Measurements from ENCODE around the gene BTC. TPM values are rescaled to one million over a fixed set of nuclear protein-coding genes. Genes with fewer than 3 reads are reported as not detected.

Gene BTC
- total and polyA plus RNA-seq, 4 donors = 0.09 to 0.84 (median 0.36) TPM

DNA sequence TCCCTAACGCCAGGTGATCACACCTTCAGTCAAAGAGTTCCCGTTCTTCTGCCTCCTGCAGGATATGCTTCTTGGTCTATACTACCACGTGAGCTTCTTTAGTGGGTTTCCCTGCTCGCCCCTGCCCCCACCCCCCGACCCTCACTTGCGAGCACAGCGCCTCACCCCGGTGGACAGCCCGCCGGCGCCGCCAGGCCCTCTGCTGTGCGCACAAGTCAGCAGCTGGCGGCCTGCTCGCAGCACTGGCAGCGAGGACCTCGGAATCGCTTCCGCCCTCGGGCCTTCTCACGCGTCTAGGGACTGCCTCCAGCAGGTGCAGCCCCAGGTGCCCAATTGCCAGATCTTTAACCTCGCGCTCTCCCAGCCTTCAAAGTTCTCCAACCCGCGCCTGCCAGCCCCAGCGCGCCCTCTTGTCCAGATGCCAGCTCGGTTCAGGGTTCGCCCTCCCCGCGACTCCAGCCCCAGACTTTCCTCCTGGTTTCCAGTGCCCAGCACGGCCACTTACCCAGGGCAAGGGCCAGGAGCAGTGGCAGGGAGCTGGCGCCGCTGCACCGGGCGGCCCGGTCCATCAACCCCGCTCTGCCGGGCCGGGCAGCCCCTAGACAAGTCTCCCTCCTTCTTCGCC is 454 bp downstream of the BTC start (continued):
- peak in 1 of 2 donors; percentile 25 for TF ChIP-seq GABPA (IDR thresholded peaks at IDR 0.05 in 1 of 2, conservative IDR thresholded peaks at IDR 0.05 in 1 of 2)
- no peak for TF ChIP-seq FOXA2 (IDR thresholded peaks at IDR 0.05)
- TF ChIP-seq HNF4A (conservative IDR thresholded peaks at IDR 0.05) = peak; percentile 66 to 72

GRCh38 chr4:74790652-74791051 is 3.7 kb downstream of the BTC start:
- WGBS = 96% methylated on average over 2 of the region's 2 CpGs
- TF ChIP-seq, protein P1, sequence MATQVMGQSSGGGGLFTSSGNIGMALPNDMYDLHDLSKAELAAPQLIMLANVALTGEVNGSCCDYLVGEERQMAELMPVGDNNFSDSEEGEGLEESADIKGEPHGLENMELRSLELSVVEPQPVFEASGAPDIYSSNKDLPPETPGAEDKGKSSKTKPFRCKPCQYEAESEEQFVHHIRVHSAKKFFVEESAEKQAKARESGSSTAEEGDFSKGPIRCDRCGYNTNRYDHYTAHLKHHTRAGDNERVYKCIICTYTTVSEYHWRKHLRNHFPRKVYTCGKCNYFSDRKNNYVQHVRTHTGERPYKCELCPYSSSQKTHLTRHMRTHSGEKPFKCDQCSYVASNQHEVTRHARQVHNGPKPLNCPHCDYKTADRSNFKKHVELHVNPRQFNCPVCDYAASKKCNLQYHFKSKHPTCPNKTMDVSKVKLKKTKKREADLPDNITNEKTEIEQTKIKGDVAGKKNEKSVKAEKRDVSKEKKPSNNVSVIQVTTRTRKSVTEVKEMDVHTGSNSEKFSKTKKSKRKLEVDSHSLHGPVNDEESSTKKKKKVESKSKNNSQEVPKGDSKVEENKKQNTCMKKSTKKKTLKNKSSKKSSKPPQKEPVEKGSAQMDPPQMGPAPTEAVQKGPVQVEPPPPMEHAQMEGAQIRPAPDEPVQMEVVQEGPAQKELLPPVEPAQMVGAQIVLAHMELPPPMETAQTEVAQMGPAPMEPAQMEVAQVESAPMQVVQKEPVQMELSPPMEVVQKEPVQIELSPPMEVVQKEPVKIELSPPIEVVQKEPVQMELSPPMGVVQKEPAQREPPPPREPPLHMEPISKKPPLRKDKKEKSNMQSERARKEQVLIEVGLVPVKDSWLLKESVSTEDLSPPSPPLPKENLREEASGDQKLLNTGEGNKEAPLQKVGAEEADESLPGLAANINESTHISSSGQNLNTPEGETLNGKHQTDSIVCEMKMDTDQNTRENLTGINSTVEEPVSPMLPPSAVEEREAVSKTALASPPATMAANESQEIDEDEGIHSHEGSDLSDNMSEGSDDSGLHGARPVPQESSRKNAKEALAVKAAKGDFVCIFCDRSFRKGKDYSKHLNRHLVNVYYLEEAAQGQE (IDR thresholded peaks at IDR 0.05) = no peak
- TF ChIP-seq HNF4A (conservative IDR thresholded peaks at IDR 0.05) (no peak), JUND (IDR thresholded peaks at IDR 0.05) (no peak), RXRA (IDR thresholded peaks at IDR 0.05) (no peak)
- TF ChIP-seq, protein P2, sequence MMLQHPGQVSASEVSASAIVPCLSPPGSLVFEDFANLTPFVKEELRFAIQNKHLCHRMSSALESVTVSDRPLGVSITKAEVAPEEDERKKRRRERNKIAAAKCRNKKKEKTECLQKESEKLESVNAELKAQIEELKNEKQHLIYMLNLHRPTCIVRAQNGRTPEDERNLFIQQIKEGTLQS (IDR thresholded peaks at IDR 0.05) = no peak
- Histone ChIP-seq H3K36me3 (ENCODE audit: control insufficient read depth in 4 of 4, insufficient read depth in 3 of 4, low read depth in 1 of 4, low read length in 3 of 4) (no peaks in the 10 kb centered on the region), H3K27me3 (ENCODE audit: control insufficient read depth in 4 of 4, insufficient read depth in 4 of 4, low read length in 3 of 4) (no peaks in the 10 kb centered on the region), H3K27ac (ENCODE audit: low read depth in 1 of 2, low read length in 2 of 2) (no peak overlapping the region), H3K4me3 (ENCODE audit: low read depth in 1 of 3, low read length in 3 of 3) (no peak overlapping the region), H3K9me3 (ENCODE audit: control insufficient read depth in 4 of 4, low read length in 3 of 4) (peaks cover 0 to 2% (median 0%) of the 10 kb centered on the region in 4 donors), H3K4me1 (ENCODE audit: control insufficient read depth in 4 of 4, insufficient read depth in 4 of 4, low read length in 3 of 4) (peaks cover 0 to 10% (median 5%) of the 10 kb centered on the region in 4 donors), H3K9ac (ENCODE audit: low read depth in 1 of 2, low read length in 2 of 2) (no peak overlapping the region)
- no peak for DNase-seq (ENCODE audit: low spot score)

DNA sequence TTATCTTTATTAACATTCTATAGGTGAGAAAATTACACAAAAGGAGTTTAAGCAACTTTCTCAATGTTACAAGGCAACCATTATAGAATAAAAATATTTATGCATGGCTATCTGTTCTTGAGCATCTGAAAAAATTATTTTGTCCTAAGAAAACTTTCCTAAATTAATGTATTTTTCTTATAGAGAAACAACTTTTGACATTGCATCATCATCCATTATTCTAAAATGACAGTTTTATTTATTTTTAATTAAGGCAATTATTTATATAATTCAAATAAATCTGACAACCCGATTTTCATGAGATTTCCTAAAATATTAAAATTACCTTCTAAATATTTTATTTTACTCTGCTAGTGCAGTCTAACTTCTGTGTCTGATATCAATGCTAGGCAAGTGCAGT is 4.8 kb downstream of the BTC start:
- Histone ChIP-seq H3K4me3 (ENCODE audit: low read depth in 1 of 3, low read length in 3 of 3) (no peak overlapping the region), H3K9ac (ENCODE audit: low read depth in 1 of 2, low read length in 2 of 2) (no peak overlapping the region), H3K4me1 (ENCODE audit: control insufficient read depth in 4 of 4, insufficient read depth in 4 of 4, low read length in 3 of 4) (peaks cover 0 to 7% (median 4%) of the 10 kb centered on the region in 4 donors), H3K9me3 (ENCODE audit: control insufficient read depth in 4 of 4, low read length in 3 of 4) (peaks cover 0 to 2% (median 0%) of the 10 kb centered on the region in 4 donors), H3K36me3 (ENCODE audit: control insufficient read depth in 4 of 4, insufficient read depth in 3 of 4, low read depth in 1 of 4, low read length in 3 of 4) (no peaks in the 10 kb centered on the region), H3K27ac (ENCODE audit: low read depth in 1 of 2, low read length in 2 of 2) (no peak overlapping the region), H3K27me3 (ENCODE audit: control insufficient read depth in 4 of 4, insufficient read depth in 4 of 4, low read length in 3 of 4) (no peaks in the 10 kb centered on the region)
- TF ChIP-seq EGR1 (IDR thresholded peaks at IDR 0.05; ENCODE audit: low read depth in 2 of 2) (no peak), FOXA1 (IDR thresholded peaks at IDR 0.05) (no peak), JUND (IDR thresholded peaks at IDR 0.05) (no peak), ZBTB33 (IDR thresholded peaks at IDR 0.05) (no peak), YY1 (IDR thresholded peaks at IDR 0.05) (no peak), RAD21 (IDR thresholded peaks at IDR 0.05) (no peak), GABPA (IDR thresholded peaks at IDR 0.05 in 1 of 2, conservative IDR thresholded peaks at IDR 0.05 in 1 of 2) (no peak), RXRA (IDR thresholded peaks at IDR 0.05) (no peak), TAF1 (conservative IDR thresholded peaks at IDR 0.05) (no peak), MAX (IDR thresholded peaks at IDR 0.05) (no peak), SP1 (IDR thresholded peaks at IDR 0.05) (no peak), HNF4A (conservative IDR thresholded peaks at IDR 0.05) (no peak), NR2F2 (IDR thresholded peaks at IDR 0.05) (no peak)
- TF ChIP-seq, protein P3, sequence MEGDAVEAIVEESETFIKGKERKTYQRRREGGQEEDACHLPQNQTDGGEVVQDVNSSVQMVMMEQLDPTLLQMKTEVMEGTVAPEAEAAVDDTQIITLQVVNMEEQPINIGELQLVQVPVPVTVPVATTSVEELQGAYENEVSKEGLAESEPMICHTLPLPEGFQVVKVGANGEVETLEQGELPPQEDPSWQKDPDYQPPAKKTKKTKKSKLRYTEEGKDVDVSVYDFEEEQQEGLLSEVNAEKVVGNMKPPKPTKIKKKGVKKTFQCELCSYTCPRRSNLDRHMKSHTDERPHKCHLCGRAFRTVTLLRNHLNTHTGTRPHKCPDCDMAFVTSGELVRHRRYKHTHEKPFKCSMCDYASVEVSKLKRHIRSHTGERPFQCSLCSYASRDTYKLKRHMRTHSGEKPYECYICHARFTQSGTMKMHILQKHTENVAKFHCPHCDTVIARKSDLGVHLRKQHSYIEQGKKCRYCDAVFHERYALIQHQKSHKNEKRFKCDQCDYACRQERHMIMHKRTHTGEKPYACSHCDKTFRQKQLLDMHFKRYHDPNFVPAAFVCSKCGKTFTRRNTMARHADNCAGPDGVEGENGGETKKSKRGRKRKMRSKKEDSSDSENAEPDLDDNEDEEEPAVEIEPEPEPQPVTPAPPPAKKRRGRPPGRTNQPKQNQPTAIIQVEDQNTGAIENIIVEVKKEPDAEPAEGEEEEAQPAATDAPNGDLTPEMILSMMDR (IDR thresholded peaks at IDR 0.05; ENCODE audit: low read depth, low read length, missing input control) = no peak
- TF ChIP-seq, protein P1 (IDR thresholded peaks at IDR 0.05) = no peak
- TF ChIP-seq, protein P2 (IDR thresholded peaks at IDR 0.05) = no peak
- DNase-seq (ENCODE audit: low spot score) = no peak
- WGBS = 84% methylated on average over 1 of the region's 1 CpG
